Erythroblast (primary cell): Measurements from ENCODE around the gene SCFD2.
"Not testable (repeated sequence)": the region's sequence is repeated elsewhere in the genome, so short reads cannot be mapped to it uniquely, and the experiment has no call there.

ENCODE experiments used
- GATA1 ChIP-seq: IDR thresholded peaks from 2 replicates; pipeline ENCODE4 v1.6.1; 2011; ENCODE audit warnings: low read depth, mild to moderate bottlenecking, control low read depth, low read length, moderate library complexity
- POLR2A ChIP-seq: IDR thresholded peaks from 2 replicates; pipeline ENCODE4 v1.6.1; 2011; ENCODE audit warnings: mild to moderate bottlenecking, low read length

DNA sequence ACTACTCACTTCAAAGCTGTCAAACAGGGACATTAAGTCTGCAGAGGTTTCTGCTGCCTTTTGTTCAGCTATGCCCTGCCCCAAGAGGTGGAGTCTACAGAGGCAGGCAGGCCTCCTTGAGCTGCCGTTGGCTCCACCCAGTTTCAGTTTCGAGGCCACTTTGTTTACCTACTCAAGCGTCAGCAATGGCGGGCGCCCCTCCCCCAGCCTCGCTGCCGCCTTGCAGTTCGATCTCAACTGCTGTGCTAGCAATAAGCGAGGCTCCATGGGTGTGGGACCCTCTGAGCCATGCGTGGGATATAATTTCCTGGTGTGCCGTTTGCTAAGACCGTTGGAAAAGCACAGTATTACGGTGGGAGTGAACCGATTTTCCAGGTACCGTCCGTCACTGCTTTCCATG is 146.7 kb downstream of the SCFD2 start:
- TF ChIP-seq POLR2A, GATA1: not testable (repeated sequence)
